GM12875 (cell line): ENCODE measurements around the gene RPL19.

Source experiments
- H3K4me3 ChIP-seq: one replicate; pipeline ENCODE4 v1.5.1; 2011; ENCODE audit warnings: low read depth, low read length, control low read depth
- CTCF ChIP-seq: IDR thresholded peaks from 2 replicates; pipeline ENCODE4 v1.5.1; 2011; ENCODE audit warnings: low read depth, mild to moderate bottlenecking, control low read depth, inconsistent platforms, low read length, moderate library complexity, borderline replicate concordance; ENCODE audit not compliant: insufficient read depth

Gene RPL19

GRCh38 chr17:39218906-39219305 lies 18.8 kb downstream of the RPL19 start:
- TF ChIP-seq CTCF: no peak

DNA sequence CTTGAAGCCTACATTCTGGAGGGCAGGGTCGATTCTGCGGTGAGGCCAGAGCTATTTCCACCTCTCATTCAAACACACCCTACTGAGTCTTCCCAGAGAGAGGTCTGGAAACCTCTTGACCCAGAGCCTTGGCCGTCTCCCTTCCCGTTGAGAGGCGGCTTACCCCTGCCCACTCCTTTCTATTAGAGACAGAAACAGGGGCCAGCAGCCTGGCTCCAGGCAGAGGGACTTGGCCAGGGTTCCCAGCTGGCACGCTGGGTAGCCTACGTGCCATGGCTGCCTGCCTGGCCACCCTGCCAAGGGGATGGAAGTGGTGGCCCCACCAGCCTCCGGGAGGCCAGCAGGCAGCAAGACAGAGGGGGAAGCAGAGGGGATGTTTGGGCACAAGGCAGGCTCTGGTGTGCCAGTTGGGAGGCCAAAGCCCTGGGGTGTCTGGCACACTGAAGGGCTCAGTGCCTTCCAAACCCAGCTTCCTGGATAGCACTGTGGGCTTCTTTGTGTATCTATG lies 19.6 kb downstream of the RPL19 start:
- H3K4me3 ChIP-seq: no peak overlapping the region
- no peak for TF ChIP-seq CTCF

More at GRCh38 chr17:39218906-39219305, 18.8 kb downstream of the RPL19 start:
- H3K4me3 ChIP-seq: no peak overlapping the region

DNA sequence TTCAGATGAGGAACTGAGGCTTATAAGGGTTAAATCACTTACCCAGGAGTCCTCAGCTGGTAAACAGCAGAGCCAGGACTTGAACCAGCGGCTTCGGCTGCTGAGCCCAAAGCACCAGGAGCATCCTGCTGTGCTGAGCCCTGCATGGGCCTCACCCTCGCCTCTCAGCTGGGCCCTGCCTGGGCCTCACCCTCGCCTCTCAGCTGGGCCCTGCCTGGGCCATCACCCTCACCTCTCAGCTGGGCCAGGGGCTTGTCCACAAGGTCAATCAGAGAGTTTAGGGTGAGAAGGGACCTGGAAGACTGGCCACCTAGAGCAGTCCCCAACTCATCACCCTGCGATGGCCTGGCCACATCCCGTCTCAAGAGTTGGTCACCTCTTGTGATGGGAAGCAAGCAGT lies 21.5 kb downstream of the RPL19 start:
- no peak overlapping the region for H3K4me3 ChIP-seq
- no peak for TF ChIP-seq CTCF

DNA sequence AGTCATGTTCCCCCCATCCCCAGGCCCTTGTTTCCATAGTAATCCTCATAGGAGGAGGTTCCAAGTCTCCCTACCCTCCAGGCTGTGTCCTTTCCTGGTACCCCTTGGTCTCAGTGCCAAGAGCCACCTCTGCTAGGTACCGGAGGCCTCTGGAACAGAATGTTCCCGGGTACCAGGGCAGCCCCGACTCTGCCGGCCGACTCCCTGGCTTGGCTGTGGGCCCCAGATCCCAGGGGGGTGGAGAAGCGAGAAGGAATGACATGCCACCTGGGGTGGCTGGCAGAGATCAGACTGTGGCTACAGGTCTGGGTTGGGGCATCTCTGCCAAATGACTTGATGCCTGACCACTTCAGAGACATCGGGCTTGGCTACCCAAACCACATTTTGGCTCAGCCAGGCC lies 22.1 kb downstream of the RPL19 start:
- H3K4me3 ChIP-seq: no peak overlapping the region
- no peak for TF ChIP-seq CTCF

GRCh38 chr17:39222866-39223834 lies 23.1 kb downstream of the RPL19 start:
- H3K4me3 ChIP-seq: no peak overlapping the region
- TF ChIP-seq CTCF: no peak

DNA sequence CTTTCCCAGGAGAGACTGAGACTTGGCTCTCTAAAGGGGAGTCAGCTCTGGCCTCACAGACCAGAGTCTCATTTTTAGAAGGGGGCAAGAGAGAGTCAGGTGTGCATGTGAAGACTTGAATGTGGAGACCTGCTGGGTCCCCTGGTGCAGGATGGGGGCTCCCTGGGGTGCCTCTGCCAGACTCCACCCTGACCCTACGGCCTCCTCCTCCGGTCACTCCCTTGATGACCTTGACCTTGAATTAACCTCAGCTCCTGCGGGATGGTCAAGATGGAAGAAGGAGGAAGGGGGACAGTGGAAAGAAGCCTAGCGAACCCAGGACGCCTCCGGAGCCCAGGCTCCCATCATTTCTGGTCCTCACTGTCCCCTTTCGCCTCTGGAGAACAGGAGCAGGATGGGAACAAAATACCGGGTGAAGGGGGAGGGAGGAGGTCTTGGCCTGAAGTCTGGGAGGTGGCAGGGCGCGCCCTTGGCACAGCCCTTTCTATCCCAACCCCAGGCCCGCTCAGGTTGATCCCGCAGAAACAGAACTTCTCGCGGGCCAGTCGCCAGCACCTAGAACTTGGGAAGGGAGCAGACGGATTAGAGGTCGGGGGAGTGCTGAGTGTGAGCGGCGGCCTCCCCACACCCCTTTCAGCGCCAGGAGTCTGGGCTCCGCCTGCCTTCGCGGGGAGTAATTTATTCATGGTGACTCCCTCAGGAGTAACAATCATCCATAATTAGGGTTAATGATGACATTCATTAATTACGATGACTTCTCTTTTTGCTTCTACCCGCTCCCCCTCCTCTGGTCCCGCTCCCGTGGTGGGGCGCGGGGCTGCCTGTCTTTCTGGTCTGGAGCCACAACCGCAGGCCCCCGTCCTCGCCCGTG lies 24.1 kb downstream of the RPL19 start:
- no peak for TF ChIP-seq CTCF
- no peak overlapping the region for H3K4me3 ChIP-seq
